K562 (cell line): ENCODE measurements around the gene KRTAP5-4. TPM values are rescaled to one million over a fixed set of nuclear protein-coding genes. Genes with fewer than 3 reads are reported as not detected.
"Not testable (repeated sequence)": the region's sequence is repeated elsewhere in the genome, so short reads cannot be mapped to it uniquely, and the experiment has no call there.

Source experiments
- ATAC-seq: fragments of 200-7000 bp; cut with Tn5 transposase; 3 replicates; pipeline ENCODE4 v1.9.1; 2020; ENCODE audit warnings: moderate library complexity
- BruUV-seq: library from RNA; stranded (reverse); fragments of 400-500 nt; replicated peaks from 2 replicates; lab custom pipeline; 2021; lab: Mats Ljungman, UMichigan
- CTCF ChIA-PET: fragments of 300-600 bp; formaldehyde crosslinking; extraction: SDS; loops from one replicate; lab custom pipeline; 2021; ENCODE audit warnings: low intra/inter-chr PET ratio; lab: Yijun Ruan, JAX
- POLR2A ChIA-PET: fragments of 300-600, 350-650 bp; sonication (Branson Sonifier 250); formaldehyde crosslinking; extraction: SDS; loops from one replicate; lab custom pipeline; 2021; ENCODE audit warnings: antibody characterized with exemption, inconsistent platforms; lab: Yijun Ruan, JAX
- DNase-seq, 4 experiments: peaks; one replicate each; pipeline versions ENCODE4 v3.0.0 to v3.0.0-alpha.2; 2011 to 2018; ENCODE audit warnings: low spot score in 3 of 4, mixed read lengths in 3 of 4; ENCODE audit errors: extremely low read depth in 1 of 4
- FAIRE-seq: peaks from 2 replicates; lab custom pipeline; 2011; peaks lifted over from hg19 to GRCh38; lab: Jason Lieb, UNC
- H2AFZ ChIP-seq: 2 replicates; pipeline ENCODE4 v1.6.0; 2011; ENCODE audit warnings: low read depth, low read length, control low read depth, inconsistent platforms
- H3K27ac ChIP-seq: fragments of 200-600 bp; 3 replicates; pipeline ENCODE4 v1.8.0; 2011; ENCODE audit warnings: low read depth, mild to moderate bottlenecking, control low read depth, inconsistent platforms, low read length, moderate library complexity, mixed read lengths; ENCODE audit errors: extremely low read depth
- H3K27me3 ChIP-seq, 2 experiments: fragments of 300-600 bp in 1 of 2; 2 replicates in 1 of 2; 3 replicates in 1 of 2; pipeline versions ENCODE4 v1.6.0 to v1.8.0; 2011; ENCODE audit warnings: inconsistent platforms in 2 of 2, low read length in 2 of 2, mild to moderate bottlenecking in 1 of 2, mixed read lengths in 1 of 2, moderate library complexity in 1 of 2; ENCODE audit not compliant: control insufficient read depth in 2 of 2, insufficient read depth in 2 of 2
- H3K36me3 ChIP-seq: fragments of 300-600 bp; 3 replicates; pipeline ENCODE4 v1.8.0; 2011; ENCODE audit warnings: mild to moderate bottlenecking, low read length, inconsistent platforms; ENCODE audit not compliant: control insufficient read depth, insufficient read depth
- H3K4me1 ChIP-seq, 2 experiments: fragments of 200-600 bp in 1 of 2; replicated peaks in 1 of 2; 2 replicates in 1 of 2; 3 replicates in 1 of 2; pipeline versions ENCODE4 v1.5.1 to v1.8.0; 2011; ENCODE audit warnings: inconsistent platforms in 2 of 2, low read length in 2 of 2, mild to moderate bottlenecking in 1 of 2, mixed read lengths in 1 of 2, moderate library complexity in 1 of 2; ENCODE audit not compliant: control insufficient read depth in 2 of 2, insufficient read depth in 2 of 2
- H3K4me2 ChIP-seq: 2 replicates; pipeline ENCODE4 v1.6.1; 2011; ENCODE audit warnings: low read length, control low read depth, inconsistent platforms, mixed read lengths; ENCODE audit not compliant: insufficient read depth
- H3K4me3 ChIP-seq: fragments of 200-600 bp; sonication (generic), shearing (Covaris generic); 2 replicates; pipeline ENCODE4 v1.5.1; 2016; ENCODE audit warnings: control low read depth, inconsistent platforms
- H3K79me2 ChIP-seq: fragments of 200-600 bp; 3 replicates; pipeline ENCODE4 v1.8.0; 2011; ENCODE audit warnings: low read length, inconsistent platforms; ENCODE audit not compliant: control insufficient read depth, insufficient read depth
- H3K9ac ChIP-seq, 2 experiments: 2 replicates each; pipeline versions ENCODE4 v1.6.0 to v1.6.1; 2011; ENCODE audit warnings: low read depth in 2 of 2, low read length in 2 of 2, control low read depth in 1 of 2, inconsistent platforms in 1 of 2, mild to moderate bottlenecking in 1 of 2, mixed read lengths in 1 of 2; ENCODE audit not compliant: insufficient read depth in 1 of 2
- H3K9me1 ChIP-seq: one replicate; pipeline ENCODE4 v1.6.0; 2011; ENCODE audit warnings: inconsistent platforms, mild to moderate bottlenecking, low read length, moderate library complexity; ENCODE audit not compliant: control insufficient read depth, insufficient read depth
- H3K9me3 ChIP-seq: replicated peaks from 2 replicates; pipeline ENCODE4 v1.5.1; 2011; ENCODE audit warnings: low read depth, low read length, inconsistent platforms; ENCODE audit not compliant: control insufficient read depth, insufficient read depth
- H4K20me1 ChIP-seq: replicated peaks from 2 replicates; pipeline ENCODE4 v1.6.1; 2011; ENCODE audit warnings: low read length, inconsistent platforms, mixed read lengths; ENCODE audit not compliant: control insufficient read depth, insufficient read depth
- CBX1 ChIP-seq: sonication (generic); IDR thresholded peaks from 2 replicates; pipeline ENCODE4 v1.6.1; 2016; ENCODE audit warnings: antibody characterized with exemption, low read depth, mild to moderate bottlenecking
- FOXK1 ChIP-seq: sonication (generic); formaldehyde crosslinking; IDR thresholded peaks from 2 replicates; pipeline ENCODE4 v1.8.0; 2022; ENCODE audit warnings: missing genetic modification reagents, mild to moderate bottlenecking, borderline replicate concordance
- RBM15 ChIP-seq: fragments of 200-400 bp; formaldehyde crosslinking; IDR thresholded peaks from 2 replicates; pipeline ENCODE4 v1.6.1; 2018; ENCODE audit warnings: mild to moderate bottlenecking, low read length, moderate library complexity; ENCODE audit not compliant: insufficient read depth
- ZNF77 ChIP-seq: fragments of 250-450 bp; sonication (Bioruptor Pico); IDR thresholded peaks from 2 replicates; pipeline ENCODE4 v1.5.0; 2020
- ZZZ3 ChIP-seq: fragments of 450-650 bp; IDR thresholded peaks from 2 replicates; pipeline ENCODE4 v1.6.1; 2016; ENCODE audit warnings: antibody characterized with exemption, mild to moderate bottlenecking, moderate library complexity
- WGBS: fragments of 100-300 bp; shearing (Covaris generic); methylation state at CpG from one replicate; pipeline ENCODE4 v1.1.6; 2016; ENCODE audit warnings: low coverage, mixed read lengths; ENCODE audit not compliant: insufficient coverage; ENCODE audit errors: missing lambda C conversion rate; 5-methylcytosine and 5-hydroxymethylcytosine counted together
- in situ Hi-C: fragments of 300-500 bp; cut with MboI; formaldehyde crosslinking; loops from 4 replicates; pipeline ENCODE4 v1.15.0; 2018; ENCODE audit warnings: inconsistent platforms, mixed read lengths
- intact Hi-C: fragments of 100-400 bp; cut with micrococcal nuclease; formaldehyde crosslinking; loops from 2 replicates; pipeline ENCODE4 v1.14.2; 2022
- polyA plus RNA-seq, 8 experiments: library from polyadenylated mRNA; depleted of rRNA in 4 of 8; stranded (reverse) in 5 of 8; unstranded in 3 of 8; fragments of >200 nt; fragmentation: Nextera tagmentation in 2 of 8; fragmentation: Illumina TruSeq in 1 of 8; extraction: Ambion mirVana in 2 of 8; extraction: Trizol in 1 of 8; gene quantifications; 2 replicates each; pipeline versions ENCODE4 v1.2.1 to v1.2.3, GENCODE V29; 2011 to 2014; ENCODE audit warnings: inconsistent platforms in 1 of 8, missing spikeins in 1 of 8
- total RNA-seq, 7 experiments: library from RNA; depleted of rRNA in 6 of 7; stranded (reverse); fragments of >200 nt in 6 of 7; fragmentation: Illumina TruSeq in 2 of 7; extraction: Trizol in 2 of 7; gene quantifications; 2 replicates each; pipeline versions ENCODE4 v1.2.1 to v1.2.3, GENCODE V29; 2011 to 2021; ENCODE audit warnings: low replicate concordance in 1 of 7
- TF ChIP-seq, protein P1 (sequence below): IDR thresholded peaks from 2 replicates; pipeline ENCODE4 v1.6.1; 2012; ENCODE audit warnings: low read depth, low read length, improper control_type of control experiment, borderline replicate concordance

The KRTAP5-4 gene
- total and polyA plus RNA-seq, 9 of the 15 experiments (the other 6 are each of a cell fraction or from before 2014, with no cell fraction given), result not detected

DNA sequence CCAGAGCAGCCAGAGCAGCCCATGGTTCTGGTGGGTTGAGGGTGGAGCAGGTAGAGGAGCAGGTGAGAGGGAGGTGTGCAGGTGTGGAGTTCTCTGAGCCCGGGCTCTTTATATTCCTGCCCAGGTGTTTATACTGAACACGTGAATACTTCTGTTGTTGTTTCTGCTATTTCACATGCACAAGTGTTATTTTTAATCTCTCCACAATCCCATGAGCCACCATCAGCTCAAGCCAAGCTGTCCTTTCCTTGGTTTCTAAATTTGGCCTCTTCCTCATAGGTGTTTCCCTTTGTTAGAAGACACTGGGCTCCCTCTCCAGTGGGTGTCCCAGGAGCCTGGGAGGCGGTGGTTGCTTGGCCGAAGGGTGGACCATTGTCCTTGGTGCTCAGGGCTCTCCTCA lies 13.6 kb downstream of the KRTAP5-4 start, which contains the start of gene KRTAP5-3:
Gene KRTAP5-3 (minus strand): TSS at position 101 of the 400 bp plus-strand sequence. CDS start 78 bp downstream, at position 23.
- Histone ChIP-seq H4K20me1 (no peaks in the 10 kb centered on the region), H2AFZ (no peak within 1 kb of the TSS), H3K4me2 (no peak within 1 kb of the TSS), H3K9me1 (peaks cover 2% of the 10 kb centered on the region), H3K27me3 (peaks cover 14 to 59% of the 10 kb centered on the region in 2 experiments), H3K27ac (no peak within 1 kb of the TSS), H3K79me2 (no peaks in the 10 kb centered on the region), H3K36me3 (no peaks in the 10 kb centered on the region), H3K4me1 (no peaks in the 10 kb centered on the region; a peak in 1 of 5 replicates), H3K4me3 (no peak within 1 kb of the TSS), H3K9me3 (no peaks in the 10 kb centered on the region), H3K9ac (no peak within 1 kb of the TSS)
- no peak for DNase-seq
- ChIA-PET POLR2A (interaction anchor here (1.1 kb wide), 1 partner anchor 22 kb away, joined by 3 read pairs; no protein-coding TSS in a partner anchor), CTCF (no interaction called here)
- no peak for ATAC-seq
- 5% methylated on average over 4 of the region's 4 CpGs for WGBS
- intact Hi-C loops (no loop called here), in situ Hi-C loops (no loop called here)
- FAIRE-seq, result no peak
- TF ChIP-seq CBX1, result no peak
- no peak for TF ChIP-seq FOXK1 (CRISPR knock-in tag)
- no peak for TF ChIP-seq RBM15
- no peak for TF ChIP-seq ZNF77 (CRISPR knock-in tag)
- no peak for TF ChIP-seq ZZZ3
- TF ChIP-seq, protein P1, sequence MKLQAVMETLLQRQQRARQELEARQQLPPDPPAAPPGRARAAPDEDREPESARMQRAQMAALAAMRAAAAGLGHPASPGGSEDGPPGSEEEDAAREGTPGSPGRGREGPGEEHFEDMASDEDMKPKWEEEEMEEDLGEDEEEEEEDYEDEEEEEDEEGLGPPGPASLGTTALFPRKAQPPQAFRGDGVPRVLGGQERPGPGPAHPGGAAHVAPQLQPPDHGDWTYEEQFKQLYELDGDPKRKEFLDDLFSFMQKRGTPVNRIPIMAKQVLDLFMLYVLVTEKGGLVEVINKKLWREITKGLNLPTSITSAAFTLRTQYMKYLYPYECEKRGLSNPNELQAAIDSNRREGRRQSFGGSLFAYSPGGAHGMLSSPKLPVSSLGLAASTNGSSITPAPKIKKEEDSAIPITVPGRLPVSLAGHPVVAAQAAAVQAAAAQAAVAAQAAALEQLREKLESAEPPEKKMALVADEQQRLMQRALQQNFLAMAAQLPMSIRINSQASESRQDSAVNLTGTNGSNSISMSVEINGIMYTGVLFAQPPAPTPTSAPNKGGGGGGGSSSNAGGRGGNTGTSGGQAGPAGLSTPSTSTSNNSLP, result no peak
- no TSS peak for BruUV-seq

DNA sequence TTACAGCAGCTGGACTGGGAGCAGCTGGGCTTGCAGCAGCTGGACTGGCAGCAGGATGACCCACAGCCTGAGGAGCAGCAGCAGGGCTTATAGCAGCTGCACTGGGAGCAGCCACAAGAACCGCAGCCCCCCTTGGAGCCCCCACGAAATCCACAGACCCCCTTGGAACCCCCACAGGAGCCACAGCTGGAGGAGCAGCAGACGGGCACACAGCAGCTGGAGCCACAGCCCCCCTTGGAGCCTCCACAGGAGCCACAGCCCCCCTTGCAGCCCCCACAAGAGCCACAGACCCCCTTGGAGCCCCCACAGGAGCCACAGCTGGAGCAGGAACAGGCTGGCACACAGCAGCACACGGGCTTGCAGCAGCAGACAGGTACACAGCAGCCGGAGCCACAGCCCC lies 14.0 kb downstream of the KRTAP5-4 start:
- H3K27me3 ChIP-seq, result peaks cover 14 to 59% of the 10 kb centered on the region in 2 experiments
- intact Hi-C loops, ATAC-seq, H3K4me2 ChIP-seq, H3K79me2 ChIP-seq, H2AFZ ChIP-seq, H3K4me1 ChIP-seq, CTCF ChIA-PET, H3K27ac ChIP-seq, H3K36me3 ChIP-seq, FAIRE-seq, BruUV-seq, in situ Hi-C loops, H3K4me3 ChIP-seq, H4K20me1 ChIP-seq, H3K9me3 ChIP-seq, H3K9me1 ChIP-seq, DNase-seq, H3K9ac ChIP-seq: not testable (repeated sequence)
- POLR2A ChIA-PET, result interaction anchor here (1.1 kb wide), 1 partner anchor 21 kb away, joined by 3 read pairs; no protein-coding TSS in a partner anchor
- WGBS, result 3% methylated on average over 5 of the region's 5 CpGs

DNA sequence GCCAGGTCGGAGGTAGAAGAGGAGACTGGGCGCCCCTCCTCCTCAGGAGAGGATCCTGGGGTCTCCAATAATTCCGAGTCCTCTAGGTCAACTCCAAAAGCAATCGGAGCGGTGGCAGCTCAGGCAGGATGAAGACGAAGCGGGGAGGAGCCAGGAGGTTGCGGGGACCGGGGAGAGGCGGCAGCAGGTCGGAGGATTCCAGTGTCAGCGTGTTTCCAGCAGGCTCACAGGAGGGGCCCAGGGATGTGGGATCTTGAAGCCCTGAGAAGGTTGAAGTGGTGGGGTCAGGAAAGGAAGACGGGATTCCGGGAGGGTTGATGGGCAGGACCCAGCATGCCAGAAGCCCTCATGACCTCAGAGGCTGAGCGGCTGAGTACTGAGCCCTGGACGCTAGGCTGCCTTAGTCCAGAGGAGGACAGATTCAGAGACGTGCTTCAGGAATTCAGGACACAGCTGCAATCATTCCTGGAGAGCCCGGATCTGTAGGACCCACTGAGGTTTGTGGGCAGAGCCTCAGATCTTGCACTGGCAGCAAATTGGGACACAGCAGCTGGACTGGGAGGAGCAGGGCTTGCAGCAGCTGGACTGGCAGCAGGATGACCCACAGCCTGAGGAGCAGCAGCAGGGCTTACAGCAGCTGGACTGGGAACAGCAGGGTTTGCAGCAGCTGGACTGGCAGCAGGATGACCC lies 14.6 kb downstream of the KRTAP5-4 start:
- POLR2A ChIA-PET, result interaction anchor here (0.5 kb wide), 1 partner anchor 135 kb away, joined by 4 read pairs; no protein-coding TSS in a partner anchor
- H3K79me2 ChIP-seq, H3K4me3 ChIP-seq, H3K4me1 ChIP-seq, intact Hi-C loops, H3K27ac ChIP-seq, BruUV-seq, H4K20me1 ChIP-seq, in situ Hi-C loops, H3K4me2 ChIP-seq, CTCF ChIA-PET, H3K36me3 ChIP-seq, DNase-seq, H3K9me1 ChIP-seq, H3K9ac ChIP-seq, ATAC-seq, FAIRE-seq, H2AFZ ChIP-seq, H3K9me3 ChIP-seq: not testable (repeated sequence)
- peaks cover 14 to 58% of the 10 kb centered on the region in 2 experiments for H3K27me3 ChIP-seq
- WGBS, result under 1% methylated on average over 18 of the region's 18 CpGs
